NCI-H146 treated with DMSO at 0.1 percent for 48 hours (cell line): ENCODE data around the gene NOXA1.
"Not testable (repeated sequence)": the region's sequence is repeated elsewhere in the genome, so short reads cannot be mapped to it uniquely, and the experiment has no call there.

Source experiments
- DNase-seq: peaks from one replicate; lab custom pipeline; 2025; ENCODE audit not compliant: unreplicated experiment; lab: John Stamatoyannopoulos, UW

NOXA1 gene

GRCh38 chr9:137422604-137423513 lies at the start of gene NOXA1, which contains the start of gene EXD3:
Gene NOXA1 (plus strand): TSS chr9:137423393. CDS start chr9:137423530, 137 bp downstream.
Gene EXD3 (minus strand): TSS chr9:137423162. CDS start chr9:137395357, 27,805 bp downstream.
- peak; percentile 58 for DNase-seq

DNA sequence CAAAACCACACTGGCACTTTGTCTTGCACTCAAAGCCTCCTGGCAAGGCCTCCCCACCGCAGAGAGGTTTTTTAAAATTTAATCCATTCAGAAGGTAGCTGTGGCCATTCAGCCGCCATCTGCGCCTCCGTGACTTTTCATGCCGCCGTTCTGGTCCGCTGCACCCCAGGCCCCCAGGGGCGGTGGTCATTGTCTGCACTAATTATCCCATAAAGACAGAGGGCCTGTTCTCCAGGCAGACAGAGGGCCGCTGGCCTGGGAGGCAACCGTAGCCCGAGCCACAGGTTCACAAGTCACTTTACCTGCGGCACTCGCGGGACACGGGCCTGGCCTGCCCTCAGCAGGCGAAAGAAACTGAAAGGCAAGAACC lies 49.6 kb upstream of the NOXA1 start:
- DNase-seq, result peak; percentile 17

DNA sequence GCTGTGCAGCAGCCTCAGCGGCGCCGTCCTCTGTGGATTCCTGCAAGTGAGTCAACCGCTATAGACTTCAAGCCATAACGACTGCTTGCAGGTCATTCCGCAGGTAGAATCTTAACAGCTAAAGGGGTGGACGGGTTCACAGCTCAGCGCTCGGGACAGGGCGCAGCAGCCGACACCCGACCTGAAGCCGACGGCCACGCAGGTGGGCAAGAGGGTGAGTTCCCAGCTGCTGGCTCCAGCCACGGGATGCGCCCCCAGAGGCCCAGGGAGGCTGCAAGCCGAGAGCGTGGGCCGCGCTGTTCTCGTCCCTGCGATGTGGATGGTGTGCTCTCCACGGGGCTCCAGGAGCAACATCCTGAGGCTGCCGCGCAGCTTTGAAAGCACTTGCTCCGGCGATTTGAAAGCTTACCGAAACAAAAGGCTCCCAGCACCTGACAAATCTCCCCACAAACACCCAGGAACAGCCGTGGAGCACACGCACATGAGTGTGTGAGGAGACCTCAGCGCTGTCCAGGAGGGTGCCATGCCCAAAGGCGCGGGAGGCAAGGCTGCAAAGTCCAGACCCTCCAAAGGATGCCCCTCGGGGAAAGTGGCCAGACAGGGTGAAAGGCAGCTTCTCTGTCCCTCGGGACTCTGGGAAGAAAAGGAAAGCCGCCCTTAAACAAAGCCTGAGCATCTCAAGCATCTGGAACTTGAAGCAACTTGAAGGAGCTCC lies 48.9 kb upstream of the NOXA1 start:
- no peak for DNase-seq

DNA sequence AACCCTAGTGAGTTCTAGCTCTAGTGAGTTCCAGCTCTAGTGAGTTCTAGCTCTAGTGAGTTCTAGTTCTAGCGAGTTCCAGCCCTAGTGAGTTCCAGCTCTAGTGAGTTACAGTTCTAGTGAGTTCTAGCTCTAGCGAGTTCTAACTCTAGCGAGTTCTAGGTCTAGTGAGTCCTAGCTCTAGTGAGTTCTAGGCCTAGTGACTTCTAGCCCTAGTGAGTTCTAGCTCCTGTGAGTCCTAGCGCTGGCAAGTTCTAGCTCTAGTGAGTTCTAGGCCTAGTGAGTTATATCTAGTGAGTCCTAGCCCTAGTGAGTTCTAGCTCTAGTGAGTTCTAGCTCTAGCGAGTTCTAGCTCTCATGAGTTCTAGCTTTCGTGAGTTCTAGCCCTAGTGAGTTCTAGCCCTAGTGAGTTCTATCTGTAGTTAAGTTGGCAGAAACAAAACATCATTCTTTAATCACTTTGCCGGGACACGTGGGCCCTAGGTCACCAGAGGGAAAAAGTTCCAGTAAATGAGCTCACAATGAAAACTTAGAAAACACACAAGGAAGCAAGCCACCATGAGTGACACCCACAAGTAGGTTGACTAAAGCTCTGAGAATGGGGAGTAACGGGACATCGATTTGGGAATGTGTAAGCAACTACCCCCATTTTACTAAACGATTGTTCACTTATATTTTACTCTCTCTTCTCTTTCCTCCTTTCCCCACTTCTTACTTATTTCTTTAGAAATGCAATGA lies 47.7 kb upstream of the NOXA1 start:
- DNase-seq, result no peak

- DNase-seq, result no peak
Observed at GRCh38 chr9:137376386-137376785, 46.8 kb upstream of the NOXA1 start.

- not testable (repeated sequence) for DNase-seq
Observed at GRCh38 chr9:137378688-137379410, 44.3 kb upstream of the NOXA1 start.

DNA sequence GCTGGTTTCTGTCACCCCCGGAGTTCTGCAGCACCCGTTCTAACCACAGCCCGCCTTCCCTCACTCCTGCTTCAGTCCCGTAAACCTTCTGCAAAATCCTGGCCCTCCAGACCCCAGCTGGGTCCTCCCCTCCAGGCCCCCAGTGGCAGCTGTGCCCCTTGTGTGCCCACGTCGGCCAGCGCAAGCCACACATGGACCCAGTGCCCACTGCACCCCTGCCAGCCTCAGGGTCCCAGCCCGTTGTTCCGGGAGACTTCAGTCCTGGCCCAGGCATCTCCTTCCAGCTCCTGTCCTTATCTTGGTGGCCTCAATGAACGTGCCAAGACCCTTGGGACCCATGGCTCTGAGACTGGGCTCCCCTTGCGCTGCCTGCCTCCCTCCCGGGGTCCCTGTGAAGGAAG lies 43.4 kb upstream of the NOXA1 start:
- DNase-seq, result no peak

- no peak for DNase-seq
Observed at GRCh38 chr9:137380171-137380570, 43.0 kb upstream of the NOXA1 start.

DNA sequence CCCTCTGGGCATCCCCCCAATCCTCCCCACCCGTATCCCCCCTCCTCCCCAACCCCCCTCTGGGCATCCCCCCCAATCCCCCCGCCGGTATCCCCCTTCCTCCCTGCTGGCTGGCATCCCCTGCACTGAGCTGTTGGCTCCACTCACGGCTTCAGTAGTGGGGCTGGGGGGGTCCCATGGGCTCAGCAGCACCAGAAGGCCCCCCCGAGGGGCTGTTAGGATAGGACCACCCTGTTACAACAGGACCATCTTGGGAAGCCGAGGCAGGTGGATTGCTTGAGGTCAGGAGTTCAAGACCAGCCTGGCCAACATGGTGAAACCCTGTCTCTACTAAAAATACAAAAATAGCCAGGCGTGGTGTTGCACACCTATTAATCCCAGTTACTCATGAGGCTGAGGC lies 42.6 kb upstream of the NOXA1 start:
- no peak for DNase-seq

DNA sequence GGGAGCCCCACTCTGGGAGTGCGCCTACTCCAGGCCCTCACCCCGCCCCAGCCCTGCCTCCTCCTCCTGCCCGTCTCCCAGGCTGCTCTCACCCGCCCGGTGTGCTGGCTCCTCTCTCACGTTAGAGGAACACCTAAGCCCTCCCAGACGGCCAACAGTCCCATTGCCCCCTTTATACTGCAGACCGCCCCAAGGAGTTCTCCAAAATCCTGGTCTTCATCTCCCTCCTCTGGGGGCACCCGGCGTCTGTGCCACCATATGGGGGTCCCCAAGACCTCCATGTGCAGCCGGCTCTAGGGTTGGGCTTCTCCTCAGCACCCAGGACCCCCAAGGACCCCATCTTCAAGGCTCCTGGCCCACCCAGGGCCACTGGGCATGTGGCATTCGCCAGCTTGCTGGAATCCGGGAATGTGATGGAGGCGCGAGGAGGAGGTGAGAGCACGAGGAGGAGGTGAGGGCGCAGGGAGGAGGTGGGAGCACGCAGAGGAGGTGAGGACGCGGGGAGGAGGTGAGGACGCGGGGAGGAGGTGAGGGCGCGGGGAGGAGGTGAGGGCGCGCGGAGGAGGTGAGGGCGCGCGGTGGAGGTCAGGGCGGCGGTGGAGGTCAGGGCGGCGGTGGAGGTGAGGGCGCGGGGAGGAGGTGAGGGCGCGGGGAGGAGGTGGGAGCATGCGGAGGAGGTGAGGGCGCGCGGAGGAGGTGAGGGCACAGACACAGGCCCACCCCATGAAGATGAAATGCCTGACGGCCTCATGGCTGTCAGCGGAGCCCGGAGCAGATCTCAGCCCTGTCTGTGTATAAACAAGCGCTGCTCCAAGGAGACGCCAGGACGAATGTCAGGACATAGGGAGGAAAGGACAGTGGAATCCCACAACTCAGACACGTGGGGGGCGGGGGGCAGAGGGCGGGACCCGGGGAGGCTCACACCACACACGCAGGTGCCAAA lies 41.4 kb upstream of the NOXA1 start:
- DNase-seq, result no peak

DNA sequence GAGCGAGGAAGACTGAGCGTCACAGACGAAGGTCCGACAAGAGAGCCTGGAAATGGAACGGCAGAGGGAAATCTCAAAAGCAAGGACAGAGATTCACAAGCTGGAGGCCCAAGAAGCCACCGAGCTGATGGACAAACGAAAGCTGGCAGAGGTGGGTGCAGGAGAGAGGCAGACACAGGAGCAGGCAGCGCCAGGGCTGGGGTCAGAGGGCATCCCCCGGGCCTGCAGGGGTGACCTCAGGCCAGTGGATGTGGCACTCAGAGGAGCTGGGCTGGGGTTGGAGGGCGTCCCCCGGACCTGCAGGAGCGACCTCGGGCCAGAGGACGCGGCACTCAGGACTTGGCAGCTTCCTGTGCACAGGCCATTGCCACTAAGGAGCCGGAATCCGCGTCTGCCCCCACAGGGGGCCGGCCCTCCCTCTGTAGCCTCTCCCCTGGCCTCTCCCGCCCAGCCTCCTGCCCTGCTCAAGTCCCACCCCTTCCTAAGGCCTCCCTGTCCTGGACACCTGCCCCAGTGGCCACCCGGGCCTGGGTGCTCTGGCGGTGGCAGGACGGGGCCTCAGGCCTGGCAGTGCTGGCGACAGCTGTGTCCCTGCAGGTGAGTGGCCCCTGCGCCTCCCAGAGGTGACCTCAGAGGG lies 40.6 kb upstream of the NOXA1 start:
- peak; percentile 33 for DNase-seq

DNA sequence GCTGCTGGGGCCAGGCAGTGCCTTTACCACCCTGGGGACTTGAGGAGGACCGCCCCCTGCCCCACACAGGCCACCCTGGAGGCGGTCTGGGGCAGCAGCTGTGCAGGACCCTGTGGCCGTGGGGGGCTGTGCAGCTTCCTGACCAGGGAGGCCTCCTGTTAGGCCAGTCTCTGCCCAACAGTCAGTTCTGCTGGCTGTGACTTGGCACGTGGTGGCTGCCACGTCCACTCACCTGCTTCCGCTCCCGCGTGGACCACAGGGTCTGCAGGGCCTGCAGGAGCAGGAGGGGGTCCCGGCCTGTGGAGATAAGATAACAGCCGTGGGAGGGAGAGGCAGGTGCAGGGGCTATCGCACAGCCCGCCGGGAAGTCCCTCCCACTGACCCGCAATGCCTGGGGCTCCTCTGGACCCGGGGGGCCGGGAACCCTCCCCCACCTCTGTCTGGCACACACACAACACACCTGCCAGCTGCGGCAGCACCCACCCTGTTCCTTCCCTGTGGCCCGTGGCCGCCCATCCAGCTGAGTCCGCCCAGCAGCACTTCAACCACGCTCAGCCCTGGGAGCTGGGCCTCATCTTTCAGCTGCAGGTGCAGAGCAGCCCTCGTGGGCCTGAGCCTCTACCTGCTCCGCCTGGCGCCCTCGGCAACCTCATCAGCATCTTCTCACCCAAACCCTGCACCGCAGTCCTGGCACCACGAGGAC lies 40.0 kb upstream of the NOXA1 start:
- DNase-seq, result peak; percentile 76

GRCh38 chr9:137383784-137384756 lies 39.1 kb upstream of the NOXA1 start:
- DNase-seq, result no peak

DNA sequence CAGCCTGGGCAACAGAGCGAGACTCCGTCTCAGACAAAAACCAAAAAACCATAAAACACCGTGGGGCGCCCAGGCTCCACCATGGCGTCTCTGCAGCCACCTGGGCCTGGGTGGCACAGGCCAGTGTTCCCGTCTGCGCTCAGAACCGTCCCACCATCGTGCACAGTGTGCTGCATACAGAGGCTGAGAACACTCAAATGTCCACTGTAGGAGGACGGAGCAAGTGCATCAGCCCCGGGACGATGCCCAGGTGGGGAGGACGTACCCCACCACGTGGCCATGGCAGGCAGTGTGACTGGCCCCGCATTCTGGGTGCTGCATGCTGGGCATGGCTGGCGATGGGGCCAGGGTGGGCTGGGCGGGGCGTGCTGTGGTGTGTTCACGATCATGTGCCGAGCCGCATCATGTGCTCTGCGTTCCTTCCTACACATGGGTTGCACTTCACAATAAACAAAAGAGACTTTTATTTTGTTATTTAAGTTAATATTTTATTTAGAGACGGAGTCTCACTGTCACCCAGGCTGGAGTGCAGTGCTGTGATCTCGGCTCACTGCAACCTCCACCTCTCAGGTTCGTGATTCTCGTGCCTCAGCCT lies 38.0 kb upstream of the NOXA1 start:
- DNase-seq, result no peak

DNA sequence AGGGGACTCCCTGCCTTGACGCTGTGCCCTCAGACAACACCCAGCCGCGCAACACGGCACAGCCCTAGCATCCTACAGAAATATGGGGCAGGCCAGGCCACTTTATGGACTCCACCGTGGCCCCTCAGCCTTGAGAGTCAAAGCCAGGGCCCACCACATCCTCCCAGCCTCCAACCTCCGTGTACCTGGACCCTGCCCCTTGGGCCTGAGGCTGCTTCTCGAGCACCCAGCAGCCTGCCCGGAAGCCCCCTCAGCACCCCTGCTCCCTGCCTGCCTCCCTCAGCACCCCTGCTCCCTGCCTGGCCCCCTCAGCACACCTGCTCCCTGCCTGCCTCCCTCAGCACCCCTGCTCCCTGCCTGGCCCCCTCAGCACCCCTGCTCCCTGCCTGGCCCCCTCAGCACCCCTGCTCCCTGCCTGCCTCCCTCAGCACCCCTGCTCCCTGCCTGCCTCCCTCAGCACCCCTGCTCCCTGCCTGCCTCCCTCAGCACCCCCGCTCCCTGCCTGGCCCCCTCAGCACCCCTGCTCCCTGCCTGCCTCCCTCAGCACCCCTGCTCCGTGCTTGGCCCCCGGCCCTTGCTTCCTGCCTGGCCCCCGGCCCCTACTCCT lies 36.6 kb upstream of the NOXA1 start:
- not testable (repeated sequence) for DNase-seq

GRCh38 chr9:137387114-137387890 lies 35.9 kb upstream of the NOXA1 start:
- no peak for DNase-seq
